GM23338 (cell line): Measurements from ENCODE around the gene AIFM2. TPM values are rescaled to one million over a fixed set of nuclear protein-coding genes. Genes with fewer than 3 reads are reported as not detected.
"Not testable (repeated sequence)": the region's sequence is repeated elsewhere in the genome, so short reads cannot be mapped to it uniquely, and the experiment has no call there.

Source experiments
- ATAC-seq: fragments of 200-7000 bp; cut with Tn5 transposase; 3 replicates; pipeline ENCODE4 v1.9.1; 2020
- DNase-seq: peaks from one replicate; pipeline ENCODE4 v3.0.0-alpha.2; 2015; ENCODE audit warnings: low spot score
- H2AFZ ChIP-seq: fragments of 200-600 bp; sonication (generic); 2 replicates; pipeline ENCODE4 v1.8.0; 2016; ENCODE audit warnings: antibody characterized with exemption, mild to moderate bottlenecking, moderate library complexity
- H3F3A ChIP-seq: fragments of 200-600 bp; sonication (generic); replicated peaks from 2 replicates; pipeline ENCODE4 v1.8.0; 2017; ENCODE audit warnings: antibody characterized with exemption, mixed run types, low read depth
- H3K27ac ChIP-seq: fragments of 200-600 bp; sonication (generic); 2 replicates; pipeline ENCODE4 v1.6.1; 2016; ENCODE audit warnings: low read depth
- H3K27me3 ChIP-seq: fragments of 200-600 bp; sonication (generic); 2 replicates; pipeline ENCODE4 v1.8.0; 2016; ENCODE audit warnings: mild to moderate bottlenecking, mixed run types, moderate library complexity; ENCODE audit not compliant: insufficient read depth
- H3K36me3 ChIP-seq: fragments of 200-600 bp; sonication (generic); 2 replicates; pipeline ENCODE4 v1.8.0; 2016; ENCODE audit warnings: mild to moderate bottlenecking; ENCODE audit not compliant: insufficient read depth
- H3K4me1 ChIP-seq: fragments of 200-600 bp; sonication (generic); 2 replicates; pipeline ENCODE4 v1.8.0; 2016; ENCODE audit warnings: mild to moderate bottlenecking, moderate library complexity; ENCODE audit not compliant: insufficient read depth
- H3K4me2 ChIP-seq: fragments of 200-600 bp; sonication (generic); 2 replicates; pipeline ENCODE4 v1.7.1; 2017; ENCODE audit warnings: mixed run types
- H3K4me3 ChIP-seq: fragments of 200-600 bp; sonication (generic); 2 replicates; pipeline ENCODE4 v1.6.1; 2016; ENCODE audit warnings: mixed run types
- H3K79me2 ChIP-seq: fragments of 200-600 bp; sonication (generic); replicated peaks from 2 replicates; pipeline ENCODE4 v1.8.0; 2017; ENCODE audit warnings: mild to moderate bottlenecking; ENCODE audit not compliant: insufficient read depth
- H3K9me2 ChIP-seq: fragments of 200-600 bp; sonication (generic); 2 replicates; pipeline ENCODE4 v1.8.0; 2017; ENCODE audit not compliant: insufficient read depth
- H4K20me1 ChIP-seq: fragments of 200-600 bp; sonication (generic); replicated peaks from 2 replicates; pipeline ENCODE4 v1.8.0; 2017; ENCODE audit warnings: mild to moderate bottlenecking; ENCODE audit not compliant: insufficient read depth
- H3K27ac Mint-ChIP-seq: 2 replicates; pipeline ENCODE4 v1.8.0; 2020; ENCODE audit warnings: inconsistent platforms, mild to moderate bottlenecking, moderate library complexity, mixed read lengths
- H3K27me3 Mint-ChIP-seq: 3 replicates; pipeline ENCODE4 v1.8.0; 2022; ENCODE audit warnings: low read depth, mild to moderate bottlenecking, moderate library complexity, mixed read lengths, inconsistent platforms; ENCODE audit not compliant: insufficient read depth, poor library complexity
- H3K36me3 Mint-ChIP-seq: 3 replicates; pipeline ENCODE4 v1.8.0; 2021; ENCODE audit warnings: low read depth, mild to moderate bottlenecking, inconsistent platforms, moderate library complexity, mixed read lengths
- H3K4me1 Mint-ChIP-seq: 3 replicates; pipeline ENCODE4 v1.8.0; 2020; ENCODE audit warnings: mild to moderate bottlenecking, inconsistent platforms, mixed read lengths
- H3K4me3 Mint-ChIP-seq: 3 replicates; pipeline ENCODE4 v1.8.0; 2021; ENCODE audit warnings: moderate library complexity, mild to moderate bottlenecking, inconsistent platforms, mixed read lengths
- H3K9me3 Mint-ChIP-seq: 3 replicates; pipeline ENCODE4 v1.8.0; 2020; ENCODE audit warnings: moderate library complexity, mild to moderate bottlenecking, inconsistent platforms, mixed read lengths
- CREB1 ChIP-seq: fragments of 250-450 bp; sonication (Bioruptor Pico); IDR thresholded peaks from 2 replicates; pipeline ENCODE4 v1.5.0; 2020; ENCODE audit warnings: low read depth, mild to moderate bottlenecking, moderate library complexity
- CTCF ChIP-seq, 2 experiments: fragments of 200-600 bp in 1 of 2; sonication (generic) in 1 of 2; conservative IDR thresholded peaks; 2 replicates each; pipeline versions ENCODE4 v1.5.1 to v1.6.1; 2016 to 2017; ENCODE audit warnings: antibody characterized with exemption in 2 of 2, low read depth in 2 of 2, mild to moderate bottlenecking in 2 of 2, moderate library complexity in 1 of 2
- EZH2 ChIP-seq: fragments of 200-600 bp; sonication (generic); IDR thresholded peaks from one replicate; pipeline ENCODE4 v1.8.0; 2017; ENCODE audit warnings: antibody characterized with exemption, mild to moderate bottlenecking, low read depth; ENCODE audit not compliant: unreplicated experiment
- EZH2phosphoT487 ChIP-seq: fragments of 200-600 bp; sonication (generic); IDR thresholded peaks from one replicate; pipeline ENCODE4 v1.8.1; 2018; ENCODE audit warnings: antibody characterized with exemption; ENCODE audit not compliant: unreplicated experiment
- JUNB ChIP-seq: IDR thresholded peaks from one replicate; pipeline ENCODE4 v1.6.1; 2016; ENCODE audit warnings: antibody characterized with exemption; ENCODE audit not compliant: unreplicated experiment
- NANOG ChIP-seq: IDR thresholded peaks from 2 replicates; pipeline ENCODE4 v1.6.1; 2016; ENCODE audit warnings: antibody characterized with exemption, borderline replicate concordance
- POLR2AphosphoS5 ChIP-seq: IDR thresholded peaks from 2 replicates; pipeline ENCODE4 v1.6.1; 2016; ENCODE audit warnings: antibody characterized with exemption, low read depth
- REST ChIP-seq: IDR thresholded peaks from one replicate; pipeline ENCODE4 v1.6.1; 2018; ENCODE audit warnings: antibody characterized with exemption; ENCODE audit not compliant: unreplicated experiment
- STAT1 ChIP-seq: IDR thresholded peaks from one replicate; pipeline ENCODE4 v1.6.1; 2016; ENCODE audit warnings: antibody characterized with exemption; ENCODE audit not compliant: unreplicated experiment
- ZNF114 ChIP-seq: fragments of 250-450 bp; sonication (Bioruptor Pico); IDR thresholded peaks from 2 replicates; pipeline ENCODE4 v1.5.0; 2020; ENCODE audit warnings: mild to moderate bottlenecking, moderate library complexity
- ZNF331 ChIP-seq: fragments of 250-450 bp; sonication (Bioruptor Pico); IDR thresholded peaks from 2 replicates; pipeline ENCODE4 v1.5.0; 2020; ENCODE audit warnings: low read depth, mild to moderate bottlenecking, moderate library complexity
- long read RNA-seq: library from polyadenylated mRNA; unstranded; transcript quantifications from one replicate; pipeline ENCODE4 v2.0.0, GENCODE V29; 2020; ENCODE audit not compliant: unreplicated experiment
- polyA plus RNA-seq: library from polyadenylated mRNA; unstranded; fragments of >200 nt; fragmentation: Nextera tagmentation; extraction: Ambion mirVana; gene quantifications from 2 replicates; pipeline ENCODE4 v1.2.1, GENCODE V29; 2016
- total RNA-seq: library from RNA; depleted of rRNA; stranded (reverse); fragments of >200 nt; shearing (Covaris generic); gene quantifications from 2 replicates; pipeline ENCODE4 v1.2.3, GENCODE V29; 2014; rRNA removed

The AIFM2 gene
- total RNA-seq (3.1 and 3.2 TPM in 2 replicates), polyA plus RNA-seq (1.7 and 3.6 TPM in 2 replicates)
- long read RNA-seq, partial matches to known transcripts, result 0 of 3 reads
- long read RNA-seq, other reads (novel, unspliced or antisense), result 1 of 3 reads

DNA sequence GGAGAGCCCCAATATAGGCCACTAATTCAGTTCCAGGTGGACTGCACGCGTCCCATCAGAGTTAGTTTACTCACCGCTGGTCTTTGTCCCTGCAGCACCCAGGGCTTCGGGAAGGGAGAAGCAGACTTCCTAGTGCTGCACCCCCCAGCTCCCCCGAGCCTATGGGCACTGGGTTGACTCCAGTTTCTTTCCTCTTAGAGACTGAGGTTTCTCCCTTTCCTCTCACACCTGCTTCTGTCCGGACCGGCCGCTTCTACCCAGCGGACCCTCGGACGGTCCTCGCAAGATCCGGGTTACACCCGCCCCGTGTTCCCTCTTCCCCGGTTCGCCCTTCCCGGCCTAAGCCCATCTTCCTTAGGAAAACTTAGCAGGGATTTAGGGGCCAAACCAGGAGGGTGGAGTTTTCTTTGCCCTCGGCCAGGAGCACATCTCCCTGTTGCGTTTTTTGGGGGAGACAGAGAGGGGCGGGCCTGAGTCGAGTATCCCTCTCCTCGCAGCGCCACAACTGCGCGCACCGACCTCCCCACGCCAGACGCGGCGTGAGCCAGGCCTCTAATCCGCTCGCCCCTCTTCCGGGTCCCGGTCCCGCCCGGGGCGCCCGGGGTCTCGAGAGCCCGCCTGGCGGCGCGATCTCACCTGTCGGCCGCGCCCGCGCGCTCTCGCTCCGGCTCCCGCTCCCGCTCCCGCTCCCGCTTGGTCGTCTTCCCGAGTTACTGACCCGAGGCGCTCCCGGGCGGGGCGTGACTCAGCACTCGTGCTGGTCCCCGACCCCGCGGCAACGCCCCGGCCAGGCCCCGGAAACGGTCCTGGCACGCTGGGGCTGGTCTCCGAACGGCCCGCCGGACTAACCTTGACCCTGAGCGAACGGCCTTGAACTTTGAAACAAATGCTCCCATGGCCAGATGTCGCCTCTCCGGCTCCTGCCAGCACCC is at the start of gene AIFM2:
Gene AIFM2, minus strand, starts transcription at position 728 of the 932 bp plus-strand sequence. CDS start 8,741 bp downstream, outside the sequence.
- H3K4me2 ChIP-seq, result peak within 1 kb of the TSS; percentile 91
- H3K27me3 ChIP-seq, result peaks cover 32% of the 10 kb centered on the region; the same call in 1 of the 2 replicates
- Mint-ChIP-seq H3K27me3 (peaks cover 16% of the 10 kb centered on the region), H3K36me3 (peaks cover 3% of the 10 kb centered on the region; the same call in 2 of the 3 replicates), H3K27ac (peak within 1 kb of the TSS; percentile 72), H3K9me3 (no peaks in the 10 kb centered on the region), H3K4me3 (peak within 1 kb of the TSS; percentile 85), H3K4me1 (peaks cover 6% of the 10 kb centered on the region)
- H3K27ac ChIP-seq, result no peak within 1 kb of the TSS
- H3K79me2 ChIP-seq, result no peaks in the 10 kb centered on the region
- peak within 1 kb of the TSS; percentile 97 for H2AFZ ChIP-seq
- peak within 1 kb of the TSS; percentile 61 for H3K4me3 ChIP-seq
- H3K4me1 ChIP-seq, result peaks cover 5% of the 10 kb centered on the region; the same call in 1 of the 2 replicates
- TF ChIP-seq POLR2AphosphoS5, result peak; percentile 40; the same call in 1 of the 2 replicates
- no peak for TF ChIP-seq ZNF331 (CRISPR knock-in tag)
- no peaks in the 10 kb centered on the region for H3K36me3 ChIP-seq
- DNase-seq (peak; percentile 91), ATAC-seq (peak; percentile 88)
- H4K20me1 ChIP-seq, result no peaks in the 10 kb centered on the region
- H3F3A ChIP-seq, result peaks cover 5% of the 10 kb centered on the region; the same call in 1 of the 2 replicates
- no peaks in the 10 kb centered on the region for H3K9me2 ChIP-seq

GRCh38 chr10:70179209-70179608 is 46.6 kb upstream of the AIFM2 start:
- H3K79me2 ChIP-seq, H3K27ac ChIP-seq, H3F3A ChIP-seq, H3K4me2 ChIP-seq, H4K20me1 ChIP-seq, H3K36me3 ChIP-seq, H3K36me3 Mint-ChIP-seq, ATAC-seq, H3K4me3 ChIP-seq, H3K9me2 ChIP-seq, H3K4me3 Mint-ChIP-seq, H3K4me1 ChIP-seq, DNase-seq, H3K27me3 Mint-ChIP-seq, H2AFZ ChIP-seq, H3K27me3 ChIP-seq, H3K9me3 Mint-ChIP-seq, H3K27ac Mint-ChIP-seq, H3K4me1 Mint-ChIP-seq: not testable (repeated sequence)

DNA sequence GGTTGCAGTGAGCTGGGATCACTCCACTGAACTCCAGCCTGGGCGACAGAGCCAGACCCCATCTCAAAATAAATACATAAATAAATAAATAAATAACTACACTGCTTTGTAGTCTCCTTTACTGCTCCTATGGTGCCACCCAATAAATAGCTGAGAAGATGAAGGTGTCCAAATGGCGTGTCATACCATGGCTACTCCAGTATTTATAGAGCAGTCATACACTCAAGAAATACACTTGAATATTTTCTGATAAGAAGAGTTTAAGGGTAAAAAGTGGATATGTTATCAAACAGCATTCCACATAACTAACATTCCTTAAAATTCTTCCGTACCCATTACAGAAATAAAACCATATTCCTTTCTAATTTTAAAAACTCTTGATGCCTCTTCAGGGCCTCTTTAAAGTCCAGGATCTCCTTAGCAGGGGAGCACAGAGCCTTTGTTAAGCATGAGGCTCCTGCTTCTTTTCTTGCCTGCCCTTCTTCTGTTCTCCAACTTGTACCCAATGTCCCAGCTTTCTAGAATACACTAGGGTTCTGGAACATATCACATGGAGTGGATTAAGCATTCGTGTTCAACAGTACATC is 45.6 kb upstream of the AIFM2 start:
- Histone ChIP-seq H3K4me1 (no peaks in the 10 kb centered on the region), H3K27me3 (no peaks in the 10 kb centered on the region), H2AFZ (no peak overlapping the region), H3K36me3 (no peaks in the 10 kb centered on the region), H4K20me1 (no peaks in the 10 kb centered on the region), H3K4me2 (no peak overlapping the region), H3K9me2 (no peaks in the 10 kb centered on the region), H3K4me3 (no peak overlapping the region), H3K27ac (no peak overlapping the region), H3K79me2 (no peaks in the 10 kb centered on the region), H3F3A (no peaks in the 10 kb centered on the region)
- DNase-seq (no peak), ATAC-seq (no peak)
- H3K9me3 Mint-ChIP-seq, result peaks cover 8% of the 10 kb centered on the region
- peaks cover 7% of the 10 kb centered on the region for H3K27me3 Mint-ChIP-seq
- H3K4me1 Mint-ChIP-seq, result no peaks in the 10 kb centered on the region
- no peak overlapping the region for H3K27ac Mint-ChIP-seq
- H3K36me3 Mint-ChIP-seq, result no peaks in the 10 kb centered on the region
- H3K4me3 Mint-ChIP-seq, result no peak overlapping the region
- TF ChIP-seq EZH2phosphoT487 (no peak), STAT1 (no peak), JUNB (no peak), ZNF114 (no peak), CREB1 (CRISPR knock-in tag) (no peak), NANOG (no peak), CTCF (conservative IDR thresholded peaks at IDR 0.05; ENCODE audit: low read depth in 2 of 2) (no peak), POLR2AphosphoS5 (no peak), EZH2 (no peak), REST (no peak)
